Type B pancreatic cell (in vitro differentiated cells): Measurements from ENCODE around the gene SHE. TPM values are rescaled to one million over a fixed set of nuclear protein-coding genes. Genes with fewer than 3 reads are reported as not detected.

Experiments used
- DNase-seq: peaks from one replicate; pipeline ENCODE4 v3.0.0; 2021; ENCODE audit warnings: mixed read lengths; ENCODE audit not compliant: unreplicated experiment; ENCODE audit errors: extremely low spot score
- H3K27ac Mint-ChIP-seq: 2 replicates; pipeline ENCODE4 v1.8.0; 2021; ENCODE audit warnings: mild to moderate bottlenecking, mixed read lengths
- H3K27me3 Mint-ChIP-seq: 2 replicates; pipeline ENCODE4 v1.8.0; 2021; ENCODE audit warnings: mixed read lengths
- H3K36me3 Mint-ChIP-seq: 2 replicates; pipeline ENCODE4 v1.8.0; 2021; ENCODE audit warnings: mixed read lengths
- H3K4me1 Mint-ChIP-seq: one replicate; pipeline ENCODE4 v1.8.0; 2021; ENCODE audit warnings: mixed read lengths; ENCODE audit not compliant: unreplicated experiment
- H3K4me3 Mint-ChIP-seq: 2 replicates; pipeline ENCODE4 v1.8.0; 2021; ENCODE audit warnings: mild to moderate bottlenecking, mixed read lengths
- H3K9me3 Mint-ChIP-seq: 2 replicates; pipeline ENCODE4 v1.8.0; 2021; ENCODE audit warnings: mixed read lengths
- CTCF ChIP-seq: fragments of 200-600 bp; sonication (generic); conservative IDR thresholded peaks from 2 replicates; pipeline ENCODE4 v1.5.0; 2021; ENCODE audit warnings: antibody characterized with exemption, mild to moderate bottlenecking
- total RNA-seq: library from RNA; stranded (reverse); gene quantifications from 2 replicates; pipeline ENCODE4 v1.2.1, GENCODE V29; 2021; ENCODE audit warnings: low replicate concordance

SHE gene
- total RNA-seq, 1 donor from 2014 or later, result 0.27 TPM

DNA sequence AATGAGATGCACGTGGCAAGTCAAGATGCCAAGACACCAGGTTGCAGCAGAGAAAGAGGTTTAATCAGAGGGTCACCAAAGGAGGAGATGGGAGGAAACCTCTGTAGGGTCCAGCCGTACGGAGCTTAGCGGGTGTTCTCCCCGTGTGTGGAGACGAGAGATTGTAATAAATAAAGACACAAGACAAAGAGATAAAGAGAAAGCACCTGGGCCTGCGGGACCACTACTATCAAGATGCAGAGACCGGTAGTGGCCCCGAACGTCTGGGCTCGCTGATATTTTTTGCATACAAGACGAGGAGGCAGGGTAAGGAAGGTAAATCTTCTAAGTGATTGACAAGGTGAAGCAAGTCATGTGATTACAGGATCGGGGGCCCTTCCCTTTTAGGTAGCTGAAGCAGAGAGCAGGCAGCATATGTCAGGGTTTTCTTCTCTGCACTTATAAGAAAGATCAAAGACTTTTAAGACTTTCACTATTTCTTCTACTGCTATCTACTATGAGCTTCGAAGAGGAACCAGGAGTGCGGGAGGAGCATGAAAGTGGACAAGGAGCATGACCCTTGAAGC lies 41.4 kb downstream of the SHE start:
- H3K4me1 Mint-ChIP-seq, result peaks cover under 1% of the 10 kb centered on the region
- no peak overlapping the region for H3K27ac Mint-ChIP-seq
- DNase-seq, result no peak
- TF ChIP-seq CTCF, result no peak
- H3K9me3 Mint-ChIP-seq, result no peaks in the 10 kb centered on the region
- no peak overlapping the region for H3K4me3 Mint-ChIP-seq
- no peaks in the 10 kb centered on the region for H3K36me3 Mint-ChIP-seq
- no peaks in the 10 kb centered on the region for H3K27me3 Mint-ChIP-seq

DNA sequence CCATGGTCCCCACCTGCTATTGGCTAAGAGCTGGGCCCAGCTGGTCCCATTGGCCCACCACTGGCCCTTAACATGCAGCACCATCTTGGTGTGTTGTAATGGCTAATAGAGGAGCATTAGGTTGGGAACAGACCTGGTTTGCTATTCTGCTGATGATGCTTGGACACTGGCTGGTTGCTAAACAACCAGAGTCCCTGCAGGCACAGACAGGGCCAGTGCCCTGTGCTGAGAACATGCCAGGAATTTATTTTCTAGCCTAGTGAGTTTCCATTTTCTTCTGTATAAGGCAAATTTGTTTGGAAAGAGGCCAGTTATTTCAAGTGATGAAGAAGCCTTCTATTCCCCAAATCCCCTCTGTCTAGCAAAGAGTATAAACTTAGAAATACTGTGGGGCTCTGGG lies 43.1 kb downstream of the SHE start:
- no peak for DNase-seq
- TF ChIP-seq CTCF, result no peak
- H3K27ac Mint-ChIP-seq, result no peak overlapping the region
- H3K9me3 Mint-ChIP-seq, result no peaks in the 10 kb centered on the region
- H3K4me1 Mint-ChIP-seq, result no peaks in the 10 kb centered on the region
- H3K36me3 Mint-ChIP-seq, result no peaks in the 10 kb centered on the region
- no peaks in the 10 kb centered on the region for H3K27me3 Mint-ChIP-seq
- no peak overlapping the region for H3K4me3 Mint-ChIP-seq

GRCh38 chr1:154456631-154457030 lies 45.6 kb downstream of the SHE start:
- H3K27me3 Mint-ChIP-seq, result peaks cover 15% of the 10 kb centered on the region
- no peaks in the 10 kb centered on the region for H3K36me3 Mint-ChIP-seq
- no peaks in the 10 kb centered on the region for H3K9me3 Mint-ChIP-seq
- DNase-seq, result no peak
- H3K27ac Mint-ChIP-seq, result no peak overlapping the region
- peaks cover 7% of the 10 kb centered on the region for H3K4me1 Mint-ChIP-seq
- H3K4me3 Mint-ChIP-seq, result no peak overlapping the region
- no peak for TF ChIP-seq CTCF

DNA sequence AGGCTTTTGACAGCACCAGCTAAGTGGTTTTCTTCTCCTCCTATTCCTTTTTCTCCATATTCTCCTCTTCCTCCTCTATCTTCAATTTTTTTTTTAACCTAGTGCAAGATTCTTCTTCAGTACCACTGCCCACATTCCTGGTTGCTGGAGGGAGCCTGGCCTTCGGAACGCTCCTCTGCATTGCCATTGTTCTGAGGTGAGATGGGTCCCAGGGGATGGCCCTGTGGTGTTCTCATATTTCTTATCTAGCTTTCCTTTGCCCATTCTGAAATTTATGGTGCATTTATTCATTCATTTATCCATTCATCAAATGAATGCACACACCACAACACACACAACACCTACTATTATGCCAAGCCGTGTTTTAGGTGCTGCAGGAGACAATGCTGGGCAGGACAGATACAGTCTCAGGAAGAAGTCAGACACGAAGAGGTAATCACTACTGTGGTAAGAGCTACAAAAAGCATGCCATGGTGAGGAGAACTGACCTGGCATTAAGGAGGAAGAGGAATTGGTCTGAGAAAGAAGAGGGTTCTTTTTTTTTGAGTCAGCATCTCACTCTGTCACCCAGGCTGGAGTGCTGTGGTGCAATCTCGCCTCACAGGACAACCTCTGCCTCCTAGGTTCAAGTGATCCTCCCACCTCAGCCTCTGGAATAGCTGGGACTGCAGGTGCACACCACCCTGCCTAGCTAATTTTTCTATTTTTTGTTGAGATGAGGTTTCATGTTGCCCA lies 47.7 kb downstream of the SHE start:
- peaks cover 17% of the 10 kb centered on the region for H3K27me3 Mint-ChIP-seq
- no peak for TF ChIP-seq CTCF
- H3K4me3 Mint-ChIP-seq, result no peak overlapping the region
- H3K9me3 Mint-ChIP-seq, result no peaks in the 10 kb centered on the region
- peaks cover 7% of the 10 kb centered on the region for H3K4me1 Mint-ChIP-seq
- no peak overlapping the region for H3K27ac Mint-ChIP-seq
- H3K36me3 Mint-ChIP-seq, result no peaks in the 10 kb centered on the region
- DNase-seq, result no peak

GRCh38 chr1:154453574-154454352 lies 48.4 kb downstream of the SHE start:
- Mint-ChIP-seq H3K4me3 (no peak overlapping the region), H3K4me1 (peaks cover 7% of the 10 kb centered on the region), H3K36me3 (no peaks in the 10 kb centered on the region), H3K9me3 (no peaks in the 10 kb centered on the region), H3K27me3 (peaks cover 18% of the 10 kb centered on the region), H3K27ac (no peak overlapping the region)
- DNase-seq, result no peak
- TF ChIP-seq CTCF, result no peak
